K562 (cell line): Measurements from ENCODE around the gene RNF215. TPM values are rescaled to one million over a fixed set of nuclear protein-coding genes. Genes with fewer than 3 reads are reported as not detected.

Experiments
- ATAC-seq: fragments of 200-7000 bp; cut with Tn5 transposase; 3 replicates; pipeline ENCODE4 v1.9.1; 2020; ENCODE audit warnings: moderate library complexity
- BruUV-seq: library from RNA; stranded (reverse); fragments of 400-500 nt; replicated peaks from 2 replicates; lab custom pipeline; 2021; lab: Mats Ljungman, UMichigan
- CTCF ChIA-PET: fragments of 300-600 bp; formaldehyde crosslinking; extraction: SDS; loops from one replicate; lab custom pipeline; 2021; ENCODE audit warnings: low intra/inter-chr PET ratio; lab: Yijun Ruan, JAX
- POLR2A ChIA-PET: fragments of 300-600, 350-650 bp; sonication (Branson Sonifier 250); formaldehyde crosslinking; extraction: SDS; loops from one replicate; lab custom pipeline; 2021; ENCODE audit warnings: antibody characterized with exemption, inconsistent platforms; lab: Yijun Ruan, JAX
- DNase-seq, 4 experiments: peaks; one replicate each; pipeline versions ENCODE4 v3.0.0 to v3.0.0-alpha.2; 2011 to 2018; ENCODE audit warnings: low spot score in 3 of 4, mixed read lengths in 3 of 4; ENCODE audit errors: extremely low read depth in 1 of 4
- FAIRE-seq: peaks from 2 replicates; lab custom pipeline; 2011; peaks lifted over from hg19 to GRCh38; lab: Jason Lieb, UNC
- H2AFZ ChIP-seq: 2 replicates; pipeline ENCODE4 v1.6.0; 2011; ENCODE audit warnings: low read depth, low read length, control low read depth, inconsistent platforms
- H3K27ac ChIP-seq: fragments of 200-600 bp; 3 replicates; pipeline ENCODE4 v1.8.0; 2011; ENCODE audit warnings: low read depth, mild to moderate bottlenecking, control low read depth, inconsistent platforms, low read length, moderate library complexity, mixed read lengths; ENCODE audit errors: extremely low read depth
- H3K27me3 ChIP-seq, 2 experiments: fragments of 300-600 bp in 1 of 2; 2 replicates in 1 of 2; 3 replicates in 1 of 2; pipeline versions ENCODE4 v1.6.0 to v1.8.0; 2011; ENCODE audit warnings: inconsistent platforms in 2 of 2, low read length in 2 of 2, mild to moderate bottlenecking in 1 of 2, mixed read lengths in 1 of 2, moderate library complexity in 1 of 2; ENCODE audit not compliant: control insufficient read depth in 2 of 2, insufficient read depth in 2 of 2
- H3K36me3 ChIP-seq: fragments of 300-600 bp; 3 replicates; pipeline ENCODE4 v1.8.0; 2011; ENCODE audit warnings: mild to moderate bottlenecking, low read length, inconsistent platforms; ENCODE audit not compliant: control insufficient read depth, insufficient read depth
- H3K4me1 ChIP-seq, 2 experiments: fragments of 200-600 bp in 1 of 2; replicated peaks in 1 of 2; 2 replicates in 1 of 2; 3 replicates in 1 of 2; pipeline versions ENCODE4 v1.5.1 to v1.8.0; 2011; ENCODE audit warnings: inconsistent platforms in 2 of 2, low read length in 2 of 2, mild to moderate bottlenecking in 1 of 2, mixed read lengths in 1 of 2, moderate library complexity in 1 of 2; ENCODE audit not compliant: control insufficient read depth in 2 of 2, insufficient read depth in 2 of 2
- H3K4me2 ChIP-seq: 2 replicates; pipeline ENCODE4 v1.6.1; 2011; ENCODE audit warnings: low read length, control low read depth, inconsistent platforms, mixed read lengths; ENCODE audit not compliant: insufficient read depth
- H3K4me3 ChIP-seq: fragments of 200-600 bp; sonication (generic), shearing (Covaris generic); 2 replicates; pipeline ENCODE4 v1.5.1; 2016; ENCODE audit warnings: control low read depth, inconsistent platforms
- H3K79me2 ChIP-seq: fragments of 200-600 bp; 3 replicates; pipeline ENCODE4 v1.8.0; 2011; ENCODE audit warnings: low read length, inconsistent platforms; ENCODE audit not compliant: control insufficient read depth, insufficient read depth
- H3K9ac ChIP-seq, 2 experiments: 2 replicates each; pipeline versions ENCODE4 v1.6.0 to v1.6.1; 2011; ENCODE audit warnings: low read depth in 2 of 2, low read length in 2 of 2, control low read depth in 1 of 2, inconsistent platforms in 1 of 2, mild to moderate bottlenecking in 1 of 2, mixed read lengths in 1 of 2; ENCODE audit not compliant: insufficient read depth in 1 of 2
- H3K9me1 ChIP-seq: one replicate; pipeline ENCODE4 v1.6.0; 2011; ENCODE audit warnings: inconsistent platforms, mild to moderate bottlenecking, low read length, moderate library complexity; ENCODE audit not compliant: control insufficient read depth, insufficient read depth
- H3K9me3 ChIP-seq: replicated peaks from 2 replicates; pipeline ENCODE4 v1.5.1; 2011; ENCODE audit warnings: low read depth, low read length, inconsistent platforms; ENCODE audit not compliant: control insufficient read depth, insufficient read depth
- H4K20me1 ChIP-seq: replicated peaks from 2 replicates; pipeline ENCODE4 v1.6.1; 2011; ENCODE audit warnings: low read length, inconsistent platforms, mixed read lengths; ENCODE audit not compliant: control insufficient read depth, insufficient read depth
- ARNT ChIP-seq, 2 experiments: fragments of 450-650 bp; IDR thresholded peaks; 2 replicates each; pipeline ENCODE4 v1.6.1; 2016; ENCODE audit warnings: mild to moderate bottlenecking in 1 of 2
- ATF1 ChIP-seq, 2 experiments: fragments of 450-650 bp in 1 of 2; IDR thresholded peaks; 2 replicates each; pipeline ENCODE4 v1.6.1; 2016; ENCODE audit warnings: missing compliant biosample characterization in 1 of 2, missing genetic modification characterization in 1 of 2
- CBFB ChIP-seq: sonication (generic); formaldehyde crosslinking; IDR thresholded peaks from 2 replicates; pipeline ENCODE4 v1.4.0; 2020; ENCODE audit warnings: mild to moderate bottlenecking, missing genetic modification reagents
- CREB1 ChIP-seq, 2 experiments: sonication (generic) in 1 of 2; formaldehyde crosslinking in 1 of 2; IDR thresholded peaks; 2 replicates each; pipeline versions ENCODE4 v1.6.1 to v1.8.0; 2012 to 2022; ENCODE audit warnings: inconsistent platforms in 1 of 2, mild to moderate bottlenecking in 1 of 2, missing genetic modification reagents in 1 of 2, moderate library complexity in 1 of 2
- CTBP1 ChIP-seq: fragments of 450-650 bp; IDR thresholded peaks from 2 replicates; pipeline ENCODE4 v1.6.1; 2016; ENCODE audit warnings: borderline replicate concordance
- DPF2 ChIP-seq: fragments of 450-650 bp; IDR thresholded peaks from 2 replicates; pipeline ENCODE4 v1.6.1; 2016
- ELF1 ChIP-seq: fragments of 200-800 bp; sonication (Bioruptor generic); IDR thresholded peaks from 2 replicates; pipeline ENCODE4 v1.6.1; 2016; ENCODE audit warnings: missing genetic modification characterization, missing compliant biosample characterization
- ELF4 ChIP-seq: fragments of 450-650 bp; formaldehyde crosslinking; IDR thresholded peaks from 2 replicates; pipeline ENCODE4 v1.4.0; 2022; ENCODE audit warnings: missing genetic modification characterization
- FOXA1 ChIP-seq: fragments of 450-650 bp; IDR thresholded peaks from 2 replicates; pipeline ENCODE4 v1.6.1; 2016; ENCODE audit warnings: mild to moderate bottlenecking, borderline replicate concordance
- KAT7 ChIP-seq: sonication (generic); formaldehyde crosslinking; IDR thresholded peaks from 2 replicates; pipeline ENCODE4 v1.8.0; 2022; ENCODE audit warnings: missing genetic modification reagents, mild to moderate bottlenecking, borderline replicate concordance
- LCOR ChIP-seq: sonication (generic); formaldehyde crosslinking; IDR thresholded peaks from 2 replicates; pipeline ENCODE4 v1.8.0; 2022; ENCODE audit warnings: mild to moderate bottlenecking, missing genetic modification reagents
- PTBP1 ChIP-seq: fragments of 200-400 bp; formaldehyde crosslinking; IDR thresholded peaks from 2 replicates; pipeline ENCODE4 v1.6.1; 2017; ENCODE audit warnings: low read depth, low read length
- PTRF ChIP-seq: fragments of 450-650 bp; IDR thresholded peaks from 2 replicates; pipeline ENCODE4 v1.6.1; 2016; ENCODE audit warnings: mild to moderate bottlenecking, missing genetic modification characterization, missing compliant biosample characterization
- RBM34 ChIP-seq: fragments of 200-400 bp; formaldehyde crosslinking; IDR thresholded peaks from 2 replicates; pipeline ENCODE4 v1.6.1; 2018; ENCODE audit warnings: low read length, borderline replicate concordance; ENCODE audit not compliant: insufficient read depth
- SIN3A ChIP-seq, 2 experiments: fragments of 150-350 bp in 1 of 2; IDR thresholded peaks; 2 replicates each; pipeline ENCODE4 v1.6.1; 2011 to 2016; ENCODE audit warnings: borderline replicate concordance in 2 of 2, low read depth in 2 of 2, low read length in 2 of 2, mild to moderate bottlenecking in 2 of 2, moderate library complexity in 2 of 2; ENCODE audit not compliant: control insufficient read depth in 1 of 2
- SMARCE1 ChIP-seq: fragments of 450-650 bp; IDR thresholded peaks from 2 replicates; pipeline ENCODE4 v1.7.1; 2016; ENCODE audit warnings: mild to moderate bottlenecking
- TAL1 ChIP-seq: fragments of 450-650 bp; IDR thresholded peaks from 2 replicates; pipeline ENCODE4 v1.6.1; 2016; ENCODE audit warnings: mild to moderate bottlenecking
- TOE1 ChIP-seq, 2 experiments: fragments of 450-650 bp in 1 of 2; sonication (generic) in 1 of 2; formaldehyde crosslinking in 1 of 2; IDR thresholded peaks; 2 replicates each; pipeline versions ENCODE4 v1.7.1 to v1.8.0; 2016 to 2022; ENCODE audit warnings: borderline replicate concordance in 2 of 2, mild to moderate bottlenecking in 2 of 2, antibody characterized with exemption in 1 of 2, inconsistent platforms in 1 of 2, low read depth in 1 of 2, missing genetic modification reagents in 1 of 2, moderate library complexity in 1 of 2
- TRIM24 ChIP-seq, 2 experiments: fragments of 450-650 bp; IDR thresholded peaks; 2 replicates each; pipeline ENCODE4 v1.6.1; 2016
- ZFP36 ChIP-seq: fragments of 150-350 bp; IDR thresholded peaks from 2 replicates; pipeline ENCODE4 v1.6.1; 2018; ENCODE audit warnings: low read length, low read depth; ENCODE audit not compliant: partially characterized antibody
- WGBS: fragments of 100-300 bp; shearing (Covaris generic); methylation state at CpG from one replicate; pipeline ENCODE4 v1.1.6; 2016; ENCODE audit warnings: low coverage, mixed read lengths; ENCODE audit not compliant: insufficient coverage; ENCODE audit errors: missing lambda C conversion rate; 5-methylcytosine and 5-hydroxymethylcytosine counted together
- in situ Hi-C: fragments of 300-500 bp; cut with MboI; formaldehyde crosslinking; loops from 4 replicates; pipeline ENCODE4 v1.15.0; 2018; ENCODE audit warnings: inconsistent platforms, mixed read lengths
- intact Hi-C: fragments of 100-400 bp; cut with micrococcal nuclease; formaldehyde crosslinking; loops from 2 replicates; pipeline ENCODE4 v1.14.2; 2022
- polyA plus RNA-seq, 8 experiments: library from polyadenylated mRNA; depleted of rRNA in 4 of 8; stranded (reverse) in 5 of 8; unstranded in 3 of 8; fragments of >200 nt; fragmentation: Nextera tagmentation in 2 of 8; fragmentation: Illumina TruSeq in 1 of 8; extraction: Ambion mirVana in 2 of 8; extraction: Trizol in 1 of 8; gene quantifications; 2 replicates each; pipeline versions ENCODE4 v1.2.1 to v1.2.3, GENCODE V29; 2011 to 2014; ENCODE audit warnings: inconsistent platforms in 1 of 8, missing spikeins in 1 of 8
- total RNA-seq, 7 experiments: library from RNA; depleted of rRNA in 6 of 7; stranded (reverse); fragments of >200 nt in 6 of 7; fragmentation: Illumina TruSeq in 2 of 7; extraction: Trizol in 2 of 7; gene quantifications; 2 replicates each; pipeline versions ENCODE4 v1.2.1 to v1.2.3, GENCODE V29; 2011 to 2021; ENCODE audit warnings: low replicate concordance in 1 of 7
- TF ChIP-seq, protein P1 (sequence below): sonication (generic); formaldehyde crosslinking; IDR thresholded peaks from 2 replicates; pipeline ENCODE4 v1.8.0; 2022; ENCODE audit warnings: missing genetic modification reagents, mild to moderate bottlenecking, moderate library complexity, borderline replicate concordance

RNF215 gene
- total and polyA plus RNA-seq, 9 of the 15 experiments (the other 6 are each of a cell fraction or from before 2014, with no cell fraction given) = 0.08 to 9.8 (median 2.7) TPM

- WGBS = 1% methylated on average over 29 of the region's 31 CpGs
- H3K9ac ChIP-seq = peak overlapping the region; percentile 94
- H3K27me3 ChIP-seq = no peaks in the 10 kb centered on the region
- intact Hi-C loops = loop anchor here (1.0 kb wide), 1 partner anchor 20 kb away; no protein-coding TSS in a partner anchor
- H3K4me3 ChIP-seq = peak overlapping the region; percentile 59
- ATAC-seq = peak; percentile 83
- H3K36me3 ChIP-seq = peaks cover 30% of the 10 kb centered on the region
- peak; percentile 97 for FAIRE-seq
- no peaks in the 10 kb centered on the region for H3K9me1 ChIP-seq
- ChIA-PET CTCF (no interaction called here), POLR2A (interaction anchor here (0.6 to 3.2 kb wide), 6 partner anchors 10 to 184 kb away, joined by 3 to 17 read pairs (median 4); no protein-coding TSS in a partner anchor)
- H4K20me1 ChIP-seq = no peaks in the 10 kb centered on the region
- no TSS peak for BruUV-seq
- peak; percentile 91 to 98 (median 94) for DNase-seq
- H3K4me2 ChIP-seq = peak overlapping the region; percentile 94
- H2AFZ ChIP-seq = peak overlapping the region; percentile 57
- in situ Hi-C loops = no loop called here
- H3K27ac ChIP-seq = peak overlapping the region; percentile 94
- H3K79me2 ChIP-seq = peaks cover 64% of the 10 kb centered on the region
- H3K4me1 ChIP-seq = peaks cover 46 to 47% of the 10 kb centered on the region in 2 experiments
- H3K9me3 ChIP-seq = no peaks in the 10 kb centered on the region; the same call in 1 of the 2 replicates
- TF ChIP-seq KAT7 (CRISPR knock-in tag) (no peak), ARNT (IDR thresholded peaks at IDR 0.05) (peak in 1 of 2 experiments; percentile 78; a peak in 1 of 4 replicates), LCOR (CRISPR knock-in tag) (peak; percentile 67; the same call in 1 of the 2 replicates), DPF2 (no peak), SIN3A (IDR thresholded peaks at IDR 0.05; ENCODE audit: borderline replicate concordance in 2 of 2, control insufficient read depth in 1 of 2, low read depth in 2 of 2, low read length in 2 of 2) (peak; percentile 44 to 47; a peak in 1 of 4 replicates), SMARCE1 (no peak), PTRF (tag) (no peak), ELF1 (tag) (0 out of 2 replicates have a peak, but pooled peaks have one; percentile 23), PTBP1 (no peak), CTBP1 (peak; percentile 75; the same call in 1 of the 2 replicates), ATF1 (CRISPR knock-in tag; IDR thresholded peaks at IDR 0.05) (peak; percentile 57), ATF1 (tag; IDR thresholded peaks at IDR 0.05) (peak; percentile 95), FOXA1 (no peak), TRIM24 (IDR thresholded peaks at IDR 0.05) (no peak), CREB1 (IDR thresholded peaks at IDR 0.05) (peak; percentile 82), CREB1 (CRISPR knock-in tag; IDR thresholded peaks at IDR 0.05) (peak; percentile 91), CBFB (CRISPR knock-in tag) (no peak), TOE1 (IDR thresholded peaks at IDR 0.05; ENCODE audit: borderline replicate concordance) (peak; percentile 98), TOE1 (CRISPR knock-in tag; IDR thresholded peaks at IDR 0.05; ENCODE audit: borderline replicate concordance, low read depth) (no peak), ZFP36 (peak; percentile 27), ELF4 (no peak), TAL1 (no peak), RBM34 (no peak)
- TF ChIP-seq, protein P1, sequence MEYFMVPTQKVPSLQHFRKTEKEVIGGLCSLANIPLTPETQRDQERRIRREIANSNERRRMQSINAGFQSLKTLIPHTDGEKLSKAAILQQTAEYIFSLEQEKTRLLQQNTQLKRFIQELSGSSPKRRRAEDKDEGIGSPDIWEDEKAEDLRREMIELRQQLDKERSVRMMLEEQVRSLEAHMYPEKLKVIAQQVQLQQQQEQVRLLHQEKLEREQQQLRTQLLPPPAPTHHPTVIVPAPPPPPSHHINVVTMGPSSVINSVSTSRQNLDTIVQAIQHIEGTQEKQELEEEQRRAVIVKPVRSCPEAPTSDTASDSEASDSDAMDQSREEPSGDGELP (CRISPR knock-in tag) = peak; percentile 100
Observed at GRCh38 chr22:30423959-30424533, 36.8 kb upstream of the RNF215 start.
